SU-DHL-6 (cell line): Measurements from ENCODE around the gene PRIMPOL.

Source experiments
- EZH2phosphoT487 ChIP-seq: fragments of 200-600 bp; sonication (generic), shearing (Covaris generic); conservative IDR thresholded peaks from 2 replicates; pipeline ENCODE4 v1.6.1; 2018; ENCODE audit warnings: mild to moderate bottlenecking, antibody characterized with exemption, low read length, moderate library complexity, mixed read lengths
- TF ChIP-seq, protein P1 (sequence below): fragments of 200-600 bp; sonication (generic); IDR thresholded peaks from one replicate; pipeline ENCODE4 v1.5.1; 2017; ENCODE audit warnings: antibody characterized with exemption, mild to moderate bottlenecking, low read length, moderate library complexity; ENCODE audit not compliant: insufficient read depth, poor library complexity, severe bottlenecking

DNA sequence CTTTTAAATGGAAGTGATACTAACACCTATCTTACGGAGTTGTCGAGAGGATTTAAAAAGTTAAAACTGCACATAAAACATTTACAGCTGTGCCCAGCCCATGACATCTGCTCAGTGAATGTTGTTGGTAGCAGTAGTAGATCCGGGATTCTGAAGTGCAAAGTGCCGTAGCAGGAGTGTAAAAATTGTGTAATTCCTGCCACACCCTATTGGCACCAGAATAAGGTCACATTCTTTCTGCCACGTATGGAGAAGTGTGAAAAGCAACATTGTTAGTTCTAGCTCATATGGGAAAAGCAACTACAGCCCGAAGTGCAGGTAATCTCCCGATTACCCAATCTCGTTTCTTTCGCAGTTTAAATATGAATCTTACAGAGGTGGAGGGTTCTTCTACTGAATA is 31.2 kb downstream of the PRIMPOL start:
- TF ChIP-seq, protein P1, sequence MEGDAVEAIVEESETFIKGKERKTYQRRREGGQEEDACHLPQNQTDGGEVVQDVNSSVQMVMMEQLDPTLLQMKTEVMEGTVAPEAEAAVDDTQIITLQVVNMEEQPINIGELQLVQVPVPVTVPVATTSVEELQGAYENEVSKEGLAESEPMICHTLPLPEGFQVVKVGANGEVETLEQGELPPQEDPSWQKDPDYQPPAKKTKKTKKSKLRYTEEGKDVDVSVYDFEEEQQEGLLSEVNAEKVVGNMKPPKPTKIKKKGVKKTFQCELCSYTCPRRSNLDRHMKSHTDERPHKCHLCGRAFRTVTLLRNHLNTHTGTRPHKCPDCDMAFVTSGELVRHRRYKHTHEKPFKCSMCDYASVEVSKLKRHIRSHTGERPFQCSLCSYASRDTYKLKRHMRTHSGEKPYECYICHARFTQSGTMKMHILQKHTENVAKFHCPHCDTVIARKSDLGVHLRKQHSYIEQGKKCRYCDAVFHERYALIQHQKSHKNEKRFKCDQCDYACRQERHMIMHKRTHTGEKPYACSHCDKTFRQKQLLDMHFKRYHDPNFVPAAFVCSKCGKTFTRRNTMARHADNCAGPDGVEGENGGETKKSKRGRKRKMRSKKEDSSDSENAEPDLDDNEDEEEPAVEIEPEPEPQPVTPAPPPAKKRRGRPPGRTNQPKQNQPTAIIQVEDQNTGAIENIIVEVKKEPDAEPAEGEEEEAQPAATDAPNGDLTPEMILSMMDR, result no peak
- TF ChIP-seq EZH2phosphoT487, result no peak
